Measurements from ENCODE around the gene WDFY3. TPM values are rescaled to one million over a fixed set of nuclear protein-coding genes. Genes with fewer than 3 reads are reported as not detected.
"Not testable (repeated sequence)": the region's sequence is repeated elsewhere in the genome, so short reads cannot be mapped to it uniquely, and the experiment has no call there.

The WDFY3 gene
- total RNA-seq, 1 donor from 2014 or later: 0.75 TPM

- DNase-seq: no peak
- peaks cover 16% of the 10 kb centered on the region for H3K4me1 Mint-ChIP-seq
- no peaks in the 10 kb centered on the region for H3K27me3 Mint-ChIP-seq
- no peak overlapping the region for H3K4me3 Mint-ChIP-seq
- no peak overlapping the region for H3K27ac Mint-ChIP-seq
- intact Hi-C loops (cut with micrococcal nuclease): no loop called here
- no peaks in the 10 kb centered on the region for H3K36me3 Mint-ChIP-seq (ENCODE audit: low read depth)
- no peaks in the 10 kb centered on the region for H3K9me3 Mint-ChIP-seq
Measured at GRCh38 chr4:84678976-84679744, 287.3 kb downstream of the WDFY3 start.

GRCh38 chr4:84677995-84678394 lies 288.5 kb downstream of the WDFY3 start:
- Mint-ChIP-seq H3K9me3 (no peaks in the 10 kb centered on the region), H3K27ac (no peak overlapping the region), H3K4me3 (no peak overlapping the region), H3K4me1 (peaks cover 12% of the 10 kb centered on the region), H3K27me3 (no peaks in the 10 kb centered on the region), H3K36me3 (ENCODE audit: low read depth) (no peaks in the 10 kb centered on the region)
- no peak for DNase-seq
- intact Hi-C loops (cut with micrococcal nuclease): no loop called here

DNA sequence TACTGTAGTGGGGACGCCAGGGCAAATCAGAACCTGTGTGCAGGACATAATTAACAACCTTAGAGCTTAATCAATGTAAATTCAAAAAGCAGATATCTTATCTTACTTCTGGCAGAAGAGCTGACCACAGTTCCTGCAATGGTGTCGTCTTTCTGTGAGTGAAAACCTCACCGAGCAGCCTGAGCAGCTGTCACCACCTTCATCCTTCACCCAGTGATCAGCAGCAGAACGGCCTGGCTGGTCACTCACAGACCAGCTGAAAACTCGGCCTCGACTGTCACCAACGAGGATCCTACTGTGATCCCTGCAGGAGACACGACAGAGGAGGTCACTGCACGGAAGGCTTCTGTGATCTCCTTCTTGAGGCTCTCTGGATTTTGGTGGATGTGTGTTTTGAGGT lies 289.4 kb downstream of the WDFY3 start:
- no peak for DNase-seq
- H3K27me3 Mint-ChIP-seq: peaks cover 1% of the 10 kb centered on the region
- intact Hi-C loops (cut with micrococcal nuclease): no loop called here
- H3K4me3 Mint-ChIP-seq: no peak overlapping the region
- peaks cover 12% of the 10 kb centered on the region for H3K4me1 Mint-ChIP-seq
- H3K36me3 Mint-ChIP-seq (ENCODE audit: low read depth): no peaks in the 10 kb centered on the region
- no peaks in the 10 kb centered on the region for H3K9me3 Mint-ChIP-seq
- no peak overlapping the region for H3K27ac Mint-ChIP-seq

DNA sequence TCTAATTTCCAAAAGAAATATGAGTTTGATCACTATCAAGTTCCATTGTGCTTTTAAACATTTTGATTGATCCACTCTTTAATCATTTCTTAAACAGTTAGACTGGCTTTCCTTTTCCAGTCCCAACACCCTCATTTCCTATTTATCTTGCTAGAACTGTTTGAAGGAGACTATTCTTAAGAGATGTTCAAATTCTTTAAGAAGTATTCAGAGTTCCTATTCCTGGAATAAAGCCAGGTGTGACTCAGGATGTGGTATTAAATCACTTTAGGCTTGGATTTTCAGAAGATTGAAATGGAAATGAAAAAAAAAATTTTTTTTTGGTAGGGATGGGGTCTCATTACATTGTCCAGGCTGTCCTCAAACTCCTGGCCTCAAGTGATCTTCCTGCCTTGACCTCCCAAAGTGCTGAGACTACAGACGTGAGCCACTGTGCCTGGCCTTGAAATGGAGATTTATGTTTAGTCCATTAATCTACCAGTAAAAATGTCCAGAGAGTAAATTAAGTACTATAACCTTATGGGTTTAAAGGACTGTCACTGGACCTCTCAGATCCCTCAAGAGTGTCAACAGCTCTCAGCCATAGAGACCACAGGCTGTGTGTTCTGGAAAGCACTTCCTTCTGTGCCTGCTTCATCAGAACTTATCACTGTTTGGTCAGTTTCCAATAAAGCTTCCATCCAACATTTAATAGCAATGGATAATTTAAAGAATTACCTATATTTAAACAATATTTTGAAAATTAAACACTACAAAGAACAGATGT lies 292.8 kb downstream of the WDFY3 start:
- no peaks in the 10 kb centered on the region for H3K4me1 Mint-ChIP-seq
- no peaks in the 10 kb centered on the region for H3K36me3 Mint-ChIP-seq (ENCODE audit: low read depth)
- H3K9me3 Mint-ChIP-seq: no peaks in the 10 kb centered on the region
- no peak for DNase-seq
- H3K27me3 Mint-ChIP-seq: peaks cover 5% of the 10 kb centered on the region
- H3K4me3 Mint-ChIP-seq: no peak overlapping the region
- no peak overlapping the region for H3K27ac Mint-ChIP-seq
- intact Hi-C loops (cut with micrococcal nuclease): no loop called here

DNA sequence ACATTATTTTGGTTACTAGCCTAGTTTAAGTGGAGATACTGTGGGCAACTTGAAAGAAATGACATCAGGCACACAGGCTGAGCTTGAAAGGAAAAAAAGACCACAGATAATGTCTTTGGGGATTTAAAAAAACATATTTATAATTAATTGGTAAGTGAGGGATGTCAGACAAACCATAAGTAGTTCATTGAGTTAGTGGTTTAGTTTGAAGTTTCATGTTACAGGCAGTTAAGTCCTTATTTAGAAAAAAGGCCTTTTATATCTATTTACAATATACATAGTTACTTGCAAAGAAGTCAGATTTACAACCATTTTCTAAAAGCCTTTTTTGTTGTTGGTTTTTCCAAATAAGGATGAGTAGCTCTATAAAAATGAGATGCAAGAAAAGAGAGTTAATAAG lies 294.3 kb downstream of the WDFY3 start:
- Mint-ChIP-seq H3K36me3 (ENCODE audit: low read depth) (no peaks in the 10 kb centered on the region), H3K27ac (no peak overlapping the region), H3K4me3 (no peak overlapping the region), H3K27me3 (peaks cover 5% of the 10 kb centered on the region), H3K4me1 (no peaks in the 10 kb centered on the region), H3K9me3 (no peaks in the 10 kb centered on the region)
- no peak for DNase-seq
- intact Hi-C loops (cut with micrococcal nuclease): no loop called here

- intact Hi-C loops (cut with micrococcal nuclease): no loop called here
- no peak overlapping the region for H3K4me3 Mint-ChIP-seq
Measured at GRCh38 chr4:84669201-84669600, 297.3 kb downstream of the WDFY3 start.

DNA sequence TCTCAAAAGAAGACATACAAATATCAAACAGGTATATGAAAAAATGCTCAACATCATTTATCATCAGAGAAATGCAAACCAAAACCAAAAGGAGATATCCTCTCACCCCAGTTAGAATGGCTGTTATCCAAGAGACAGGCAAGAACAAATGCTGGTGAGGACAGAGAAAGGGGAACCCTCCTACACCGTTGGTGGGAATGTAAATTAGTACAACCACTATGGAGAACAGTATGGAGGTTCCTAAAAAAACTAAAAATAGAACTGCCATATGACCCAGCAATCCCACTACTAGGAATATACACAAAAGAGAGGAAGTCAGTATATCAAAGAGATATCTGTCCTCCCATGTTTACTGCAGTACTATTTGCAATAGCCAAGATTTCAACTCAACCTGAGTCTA lies 300.1 kb downstream of the WDFY3 start:
- no peak for DNase-seq
- Mint-ChIP-seq H3K27me3 (peaks cover 7% of the 10 kb centered on the region), H3K4me1 (no peaks in the 10 kb centered on the region), H3K27ac (no peak overlapping the region), H3K4me3 (no peak overlapping the region), H3K9me3 (no peaks in the 10 kb centered on the region), H3K36me3 (ENCODE audit: low read depth) (no peaks in the 10 kb centered on the region)
- intact Hi-C loops (cut with micrococcal nuclease): no loop called here

More at GRCh38 chr4:84669201-84669600, 297.3 kb downstream of the WDFY3 start:
- H3K27me3 Mint-ChIP-seq: peaks cover 8% of the 10 kb centered on the region
- DNase-seq: no peak
- no peaks in the 10 kb centered on the region for H3K9me3 Mint-ChIP-seq
- H3K27ac Mint-ChIP-seq: no peak overlapping the region
- no peaks in the 10 kb centered on the region for H3K36me3 Mint-ChIP-seq (ENCODE audit: low read depth)
- no peaks in the 10 kb centered on the region for H3K4me1 Mint-ChIP-seq

DNA sequence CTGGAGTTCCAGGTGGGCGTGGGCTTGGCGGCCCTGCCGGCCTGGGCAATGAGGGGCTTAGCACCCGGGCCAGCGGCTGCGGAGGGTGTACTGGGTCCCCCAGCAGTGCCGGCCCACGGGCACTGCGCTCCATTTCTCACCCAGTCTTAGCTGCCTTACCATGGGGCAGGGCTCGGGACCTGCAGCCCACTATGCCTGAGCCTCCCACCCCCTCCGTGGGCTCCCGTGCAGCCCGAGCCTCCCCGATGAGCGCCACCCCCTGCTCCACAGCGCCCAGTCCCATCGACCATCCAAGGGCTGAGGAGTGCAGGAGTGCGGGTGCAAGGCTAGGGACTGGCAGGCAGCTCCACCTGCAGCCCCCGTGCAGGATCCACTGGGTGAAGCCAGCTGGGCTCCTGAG lies 301.7 kb downstream of the WDFY3 start:
- H3K4me1 Mint-ChIP-seq: not testable (repeated sequence)

DNA sequence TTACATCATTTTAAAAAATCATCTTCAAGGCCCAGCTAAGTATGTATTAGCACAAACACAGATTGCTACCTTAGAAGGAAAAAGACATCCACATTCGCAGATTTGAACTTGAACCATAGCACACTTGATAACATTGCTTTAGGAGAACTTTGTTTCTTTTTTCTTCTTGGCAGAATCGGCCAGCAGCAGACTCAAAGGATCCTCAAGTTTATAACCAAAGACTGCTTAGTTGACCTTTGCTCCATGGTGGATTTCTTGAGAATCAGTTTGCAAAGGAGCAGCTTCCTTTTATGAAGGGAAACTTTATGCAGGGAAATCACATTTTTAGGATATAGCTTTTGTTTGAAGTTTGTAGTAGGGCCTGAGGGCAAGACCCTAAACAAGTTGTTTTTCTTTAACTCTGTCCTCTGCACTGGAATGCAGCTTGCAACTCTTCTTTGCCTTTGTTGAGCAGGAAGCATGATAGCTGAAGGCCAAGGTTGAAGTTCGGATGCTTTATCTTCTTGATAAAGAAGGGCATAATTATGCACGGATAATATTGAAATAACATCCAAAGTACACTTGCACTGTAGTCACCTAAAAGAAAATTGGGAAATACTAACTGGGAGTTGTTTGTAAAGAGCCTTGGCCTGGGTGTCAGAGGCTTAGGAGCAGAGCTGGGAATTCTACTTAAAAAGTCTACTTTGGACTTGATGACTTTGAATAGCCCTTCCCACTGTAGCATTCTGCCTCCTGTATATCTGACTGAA lies 305.1 kb downstream of the WDFY3 start:
- no peak overlapping the region for H3K27ac Mint-ChIP-seq
- H3K27me3 Mint-ChIP-seq: no peaks in the 10 kb centered on the region
- intact Hi-C loops (cut with micrococcal nuclease): no loop called here

More for the DNA sequence above, 301.7 kb downstream of the WDFY3 start:
- H3K36me3 Mint-ChIP-seq (ENCODE audit: low read depth); DNase-seq; H3K9me3 Mint-ChIP-seq; H3K4me3 Mint-ChIP-seq; intact Hi-C loops (cut with micrococcal nuclease); H3K27ac Mint-ChIP-seq; H3K27me3 Mint-ChIP-seq: not testable (repeated sequence)

DNA sequence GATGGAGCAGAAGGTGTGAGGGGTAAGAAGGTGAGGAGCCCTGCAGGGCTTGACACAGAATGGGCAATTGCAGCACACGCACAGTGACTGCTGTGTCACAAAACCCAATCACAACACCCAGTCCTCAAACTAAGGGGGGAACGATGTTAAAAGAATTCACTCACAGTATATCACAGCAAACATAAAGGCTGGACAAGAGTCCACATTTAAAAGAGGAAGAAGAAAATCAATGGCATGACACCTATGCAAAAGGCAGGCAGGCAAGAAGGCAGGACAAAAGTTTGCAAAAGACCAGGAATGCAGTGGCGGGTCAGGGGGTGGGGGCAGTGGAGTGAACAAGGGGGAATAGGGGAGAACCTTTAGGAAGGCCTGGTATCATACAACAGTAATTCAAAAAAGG lies 305.9 kb downstream of the WDFY3 start:
- no peak for DNase-seq
- no peaks in the 10 kb centered on the region for H3K4me1 Mint-ChIP-seq
- no peaks in the 10 kb centered on the region for H3K27me3 Mint-ChIP-seq
- no peak overlapping the region for H3K4me3 Mint-ChIP-seq
- H3K36me3 Mint-ChIP-seq (ENCODE audit: low read depth): no peaks in the 10 kb centered on the region
- intact Hi-C loops (cut with micrococcal nuclease): no loop called here
- H3K27ac Mint-ChIP-seq: no peak overlapping the region
- H3K9me3 Mint-ChIP-seq: peaks cover 10% of the 10 kb centered on the region

More for the DNA sequence above, 305.1 kb downstream of the WDFY3 start:
- Mint-ChIP-seq H3K4me1 (no peaks in the 10 kb centered on the region), H3K9me3 (peaks cover 8% of the 10 kb centered on the region), H3K4me3 (no peak overlapping the region), H3K36me3 (ENCODE audit: low read depth) (no peaks in the 10 kb centered on the region)
- DNase-seq: no peak

DNA sequence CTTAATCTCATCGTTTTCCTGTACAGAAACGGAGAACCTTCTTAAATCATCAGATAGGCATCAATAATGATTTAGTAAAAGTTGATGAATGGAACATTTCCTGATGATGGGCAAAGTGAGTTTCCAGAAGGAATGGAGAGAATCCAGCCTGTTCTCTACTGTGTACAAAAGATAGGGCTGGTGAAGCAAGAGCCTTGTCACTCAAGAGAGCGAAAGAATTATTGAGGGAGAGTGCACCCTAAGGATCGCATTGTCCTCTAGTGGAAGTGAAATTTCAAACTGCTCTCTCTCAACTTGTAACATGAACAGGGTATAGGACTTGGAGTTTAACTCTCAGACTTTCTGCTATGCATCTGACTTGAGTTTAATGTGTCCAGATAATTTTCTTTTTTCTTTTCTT lies 314.0 kb downstream of the WDFY3 start:
- Mint-ChIP-seq H3K27me3 (no peaks in the 10 kb centered on the region), H3K36me3 (ENCODE audit: low read depth) (no peaks in the 10 kb centered on the region)

DNA sequence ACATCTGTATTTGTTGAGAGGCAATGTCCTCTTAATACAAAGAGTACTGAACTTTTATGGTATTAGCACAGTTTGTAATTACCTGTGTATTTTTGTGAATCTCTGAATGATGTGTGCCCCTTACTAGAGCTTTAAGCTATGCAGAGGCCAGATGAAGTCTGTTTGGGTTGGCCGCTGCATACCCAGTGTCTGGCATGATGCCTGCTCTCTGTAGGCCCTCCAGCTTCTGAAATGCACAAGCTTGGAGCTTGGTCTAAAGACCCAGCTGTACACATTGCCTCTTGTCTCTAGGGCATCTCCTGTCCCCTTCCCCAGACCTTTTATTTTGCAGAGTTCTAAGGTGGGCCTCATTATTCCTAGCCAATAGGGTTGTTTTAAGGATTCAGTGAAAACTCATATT lies 315.0 kb downstream of the WDFY3 start:
- H3K4me1 Mint-ChIP-seq: no peaks in the 10 kb centered on the region
- intact Hi-C loops (cut with micrococcal nuclease): no loop called here
- DNase-seq: no peak
- no peaks in the 10 kb centered on the region for H3K36me3 Mint-ChIP-seq (ENCODE audit: low read depth)
- H3K4me3 Mint-ChIP-seq: no peak overlapping the region
- no peak overlapping the region for H3K27ac Mint-ChIP-seq
- peaks cover 3% of the 10 kb centered on the region for H3K9me3 Mint-ChIP-seq
- H3K27me3 Mint-ChIP-seq: no peaks in the 10 kb centered on the region

More for the DNA sequence above, 314.0 kb downstream of the WDFY3 start:
- Mint-ChIP-seq H3K4me1 (no peaks in the 10 kb centered on the region), H3K27ac (no peak overlapping the region), H3K4me3 (no peak overlapping the region), H3K9me3 (peaks cover 10% of the 10 kb centered on the region)
- DNase-seq: no peak
- intact Hi-C loops (cut with micrococcal nuclease): no loop called here

- DNase-seq: no peak
- Mint-ChIP-seq H3K4me3 (no peak overlapping the region), H3K27me3 (no peaks in the 10 kb centered on the region), H3K4me1 (no peaks in the 10 kb centered on the region), H3K27ac (no peak overlapping the region), H3K36me3 (ENCODE audit: low read depth) (no peaks in the 10 kb centered on the region), H3K9me3 (no peaks in the 10 kb centered on the region)
- intact Hi-C loops (cut with micrococcal nuclease): no loop called here
Measured at GRCh38 chr4:84648863-84649647, 317.4 kb downstream of the WDFY3 start.

Data from activated CD4-positive, alpha-beta T cell treated with anti-CD3 and anti-CD28 coated beads, Interleukin-2, amount 10 ng/mL, durations not matched to agents 24 days and 14 days (primary cell).